DOHH2 (cell line): ENCODE results near the gene KIF5C.

Experiments used
- H3F3A ChIP-seq: fragments of 200-600 bp; sonication (generic), shearing (Covaris generic); 2 replicates; pipeline ENCODE4 v1.6.0; 2016; ENCODE audit warnings: antibody characterized with exemption, mild to moderate bottlenecking; ENCODE audit not compliant: control insufficient read depth, insufficient read depth
- H3K27ac ChIP-seq: fragments of 200-600 bp; sonication (generic); 2 replicates; pipeline ENCODE4 v1.5.1; 2014; ENCODE audit warnings: low read depth, mild to moderate bottlenecking, low read length, moderate library complexity
- H3K27me3 ChIP-seq: fragments of 200-600 bp; sonication (generic); 2 replicates; pipeline ENCODE4 v1.6.1; 2014; ENCODE audit warnings: mild to moderate bottlenecking, low read length, mixed read lengths; ENCODE audit not compliant: control insufficient read depth
- H3K36me3 ChIP-seq: fragments of 200-600 bp; sonication (generic); 2 replicates; pipeline ENCODE4 v1.6.1; 2014; ENCODE audit warnings: mild to moderate bottlenecking, low read length, moderate library complexity, mixed read lengths; ENCODE audit not compliant: control insufficient read depth
- H3K4me1 ChIP-seq: fragments of 200-600 bp; sonication (generic); 2 replicates; pipeline ENCODE4 v1.6.1; 2014; ENCODE audit warnings: mild to moderate bottlenecking, low read length, mixed read lengths; ENCODE audit not compliant: control insufficient read depth
- H3K4me2 ChIP-seq: fragments of 200-600 bp; sonication (generic); 2 replicates; pipeline ENCODE4 v1.6.0; 2014; ENCODE audit warnings: mild to moderate bottlenecking, low read length, moderate library complexity
- H3K4me3 ChIP-seq: fragments of 200-600 bp; sonication (generic); 2 replicates; pipeline ENCODE4 v1.5.1; 2014; ENCODE audit warnings: mild to moderate bottlenecking, low read length, mixed read lengths
- H3K79me2 ChIP-seq: fragments of 200-600 bp; sonication (generic); 2 replicates; pipeline ENCODE4 v1.6.1; 2014; ENCODE audit warnings: mild to moderate bottlenecking, low read length, mixed read lengths; ENCODE audit not compliant: control insufficient read depth
- H3K9me2 ChIP-seq: fragments of 200-600 bp; sonication (generic); replicated peaks from 2 replicates; pipeline ENCODE4 v1.6.1; 2014; ENCODE audit warnings: mild to moderate bottlenecking, low read length, mixed read lengths; ENCODE audit not compliant: control insufficient read depth
- H3K9me3 ChIP-seq: fragments of 200-600 bp; sonication (generic); 2 replicates; pipeline ENCODE4 v1.6.1; 2014; ENCODE audit warnings: antibody characterized with exemption, low read length, mixed read lengths; ENCODE audit not compliant: control insufficient read depth, insufficient read depth
- H4K20me1 ChIP-seq: fragments of 200-600 bp; sonication (generic); 2 replicates; pipeline ENCODE4 v1.6.0; 2014; ENCODE audit warnings: low read depth, mild to moderate bottlenecking, antibody characterized with exemption, low read length, moderate library complexity; ENCODE audit not compliant: control insufficient read depth, insufficient read depth
- CTCF ChIP-seq: fragments of 200-600 bp; sonication (generic); IDR thresholded peaks from one replicate; pipeline ENCODE4 v1.5.1; 2014; ENCODE audit warnings: antibody characterized with exemption, mild to moderate bottlenecking, low read depth, low read length; ENCODE audit not compliant: poor library complexity, severe bottlenecking
- EZH2phosphoT487 ChIP-seq: fragments of 200-600 bp; sonication (generic); IDR thresholded peaks from 2 replicates; pipeline ENCODE4 v1.6.1; 2017; ENCODE audit warnings: borderline replicate concordance, mild to moderate bottlenecking, antibody characterized with exemption, low read length, moderate library complexity, mixed read lengths

Gene KIF5C

GRCh38 chr2:148865512-148865911, 9.5 kb upstream of the KIF5C start:
- Histone ChIP-seq H3K9me2 (no peaks in the 10 kb centered on the region), H3K36me3 (no peaks in the 10 kb centered on the region), H3K79me2 (no peaks in the 10 kb centered on the region), H3F3A (no peaks in the 10 kb centered on the region), H3K4me1 (no peaks in the 10 kb centered on the region), H3K9me3 (no peaks in the 10 kb centered on the region), H3K4me3 (no peak overlapping the region), H3K27me3 (peaks cover 19% of the 10 kb centered on the region; the same call in 1 of the 2 replicates), H3K27ac (no peak overlapping the region), H4K20me1 (no peaks in the 10 kb centered on the region), H3K4me2 (no peak overlapping the region)
- TF ChIP-seq EZH2phosphoT487: no peak
- no peak for TF ChIP-seq CTCF

- no peaks in the 10 kb centered on the region for H3K36me3 ChIP-seq
- peaks cover 19% of the 10 kb centered on the region; the same call in 1 of the 2 replicates for H3K27me3 ChIP-seq
- TF ChIP-seq EZH2phosphoT487 (no peak), CTCF (no peak)
- no peaks in the 10 kb centered on the region for H3K9me2 ChIP-seq
- H3K9me3 ChIP-seq: no peaks in the 10 kb centered on the region
- H4K20me1 ChIP-seq: no peaks in the 10 kb centered on the region
- no peaks in the 10 kb centered on the region for H3K4me1 ChIP-seq
- H3K79me2 ChIP-seq: no peaks in the 10 kb centered on the region
- no peaks in the 10 kb centered on the region for H3F3A ChIP-seq
- no peak overlapping the region for H3K4me3 ChIP-seq
- H3K4me2 ChIP-seq: no peak overlapping the region
- no peak overlapping the region for H3K27ac ChIP-seq
Observed at GRCh38 chr2:148866091-148866490, 8.9 kb upstream of the KIF5C start.

GRCh38 chr2:148867079-148867769, 7.8 kb upstream of the KIF5C start:
- Histone ChIP-seq H3K9me3 (no peaks in the 10 kb centered on the region), H3K4me1 (no peaks in the 10 kb centered on the region), H3F3A (no peaks in the 10 kb centered on the region), H3K27me3 (peaks cover 19% of the 10 kb centered on the region; the same call in 1 of the 2 replicates), H3K4me2 (no peak overlapping the region), H3K27ac (no peak overlapping the region), H3K4me3 (no peak overlapping the region), H3K9me2 (no peaks in the 10 kb centered on the region), H3K79me2 (no peaks in the 10 kb centered on the region), H4K20me1 (no peaks in the 10 kb centered on the region), H3K36me3 (no peaks in the 10 kb centered on the region)
- TF ChIP-seq EZH2phosphoT487 (no peak), CTCF (no peak)
